Colonic mucosa (tissue), 4 donors: Measurements from ENCODE around the gene CNRIP1. TPM values are rescaled to one million over a fixed set of nuclear protein-coding genes. Genes with fewer than 3 reads are reported as not detected.
A peak's percentile ranks its signal among the peaks of the same experiment; 100 is the strongest.

Experiments used
- DNase-seq: peaks from one replicate; pipeline ENCODE4 v3.0.0-alpha.2; 2020
- H3K27ac ChIP-seq: fragments of 200-600 bp; one replicate; pipeline ENCODE4 v1.8.0; 2021
- H3K27me3 ChIP-seq: fragments of 200-600 bp; one replicate; pipeline ENCODE4 v1.8.0; 2021
- H3K36me3 ChIP-seq: fragments of 200-600 bp; one replicate; pipeline ENCODE4 v1.8.0; 2021
- H3K4me1 ChIP-seq: fragments of 200-600 bp; one replicate; pipeline ENCODE4 v1.8.0; 2021; ENCODE audit warnings: mild to moderate bottlenecking
- H3K4me3 ChIP-seq: fragments of 200-600 bp; one replicate; pipeline ENCODE4 v1.8.0; 2021
- H3K9ac ChIP-seq, 2 donors: one replicate each; pipeline ENCODE4 v1.7.0; 2013; ENCODE audit warnings: control low read depth in 2 of 2, low read depth in 2 of 2, low read length in 2 of 2
- H3K9me3 ChIP-seq: fragments of 200-600 bp; one replicate; pipeline ENCODE4 v1.8.0; 2021
- intact Hi-C: fragments of 100-400 bp; cut with DNase I; formaldehyde crosslinking; loops from one replicate; pipeline ENCODE4 v1.14.1; 2022
- total RNA-seq, 2 donors: library from RNA; stranded (reverse); fragmentation: NEBNext Ultra II Directional in 1 of 2; extraction: Animal tissue kit (Norgen Biotek cat#: 25700) in 1 of 2; gene quantifications; one replicate each; pipeline ENCODE4 v1.2.1, GENCODE V29; 2021
- TF ChIP-seq, protein P1 (sequence below): fragments of 200-600 bp; IDR thresholded peaks from one replicate; pipeline ENCODE4 v1.8.0; 2022; ENCODE audit warnings: antibody characterized with exemption, mild to moderate bottlenecking
- donor health status: healthy.
- donor health status: DM: no; HTN: no; CAD: no.
- donor health status: DM: no; HTN: no; CAD: no.

The CNRIP1 gene
- total RNA-seq, 2 donors from 2014 or later = 2.5 to 6.4 TPM

DNA sequence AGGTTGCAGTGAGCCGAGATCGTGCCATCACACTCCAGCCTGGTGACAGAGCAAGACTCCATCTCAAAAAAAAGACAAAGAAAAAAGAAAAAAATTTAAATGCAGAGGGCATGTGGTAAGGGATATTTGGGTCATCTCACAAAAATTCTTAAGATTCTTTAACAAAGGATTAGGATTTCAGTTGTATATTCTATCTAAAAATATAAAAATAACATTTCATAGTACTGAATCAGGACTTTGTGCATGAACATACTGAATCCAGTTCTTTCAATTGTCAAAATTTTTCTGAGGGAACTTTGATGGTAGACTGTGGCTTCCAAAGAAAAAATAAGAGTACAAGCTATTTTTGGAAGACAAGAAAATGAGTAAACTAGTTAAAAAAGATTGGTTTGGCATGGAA is 60.9 kb downstream of the CNRIP1 start:
- H3K36me3 ChIP-seq = no peaks in the 10 kb centered on the region
- H3K9ac ChIP-seq = no peak overlapping the region
- no peaks in the 10 kb centered on the region for H3K9me3 ChIP-seq
- no peaks in the 10 kb centered on the region for H3K27me3 ChIP-seq
- H3K27ac ChIP-seq = no peak overlapping the region
- TF ChIP-seq, protein P1, sequence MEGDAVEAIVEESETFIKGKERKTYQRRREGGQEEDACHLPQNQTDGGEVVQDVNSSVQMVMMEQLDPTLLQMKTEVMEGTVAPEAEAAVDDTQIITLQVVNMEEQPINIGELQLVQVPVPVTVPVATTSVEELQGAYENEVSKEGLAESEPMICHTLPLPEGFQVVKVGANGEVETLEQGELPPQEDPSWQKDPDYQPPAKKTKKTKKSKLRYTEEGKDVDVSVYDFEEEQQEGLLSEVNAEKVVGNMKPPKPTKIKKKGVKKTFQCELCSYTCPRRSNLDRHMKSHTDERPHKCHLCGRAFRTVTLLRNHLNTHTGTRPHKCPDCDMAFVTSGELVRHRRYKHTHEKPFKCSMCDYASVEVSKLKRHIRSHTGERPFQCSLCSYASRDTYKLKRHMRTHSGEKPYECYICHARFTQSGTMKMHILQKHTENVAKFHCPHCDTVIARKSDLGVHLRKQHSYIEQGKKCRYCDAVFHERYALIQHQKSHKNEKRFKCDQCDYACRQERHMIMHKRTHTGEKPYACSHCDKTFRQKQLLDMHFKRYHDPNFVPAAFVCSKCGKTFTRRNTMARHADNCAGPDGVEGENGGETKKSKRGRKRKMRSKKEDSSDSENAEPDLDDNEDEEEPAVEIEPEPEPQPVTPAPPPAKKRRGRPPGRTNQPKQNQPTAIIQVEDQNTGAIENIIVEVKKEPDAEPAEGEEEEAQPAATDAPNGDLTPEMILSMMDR = no peak
- no peak for DNase-seq
- no peak overlapping the region for H3K4me3 ChIP-seq
- H3K4me1 ChIP-seq = no peaks in the 10 kb centered on the region
- intact Hi-C loops = no loop called here

DNA sequence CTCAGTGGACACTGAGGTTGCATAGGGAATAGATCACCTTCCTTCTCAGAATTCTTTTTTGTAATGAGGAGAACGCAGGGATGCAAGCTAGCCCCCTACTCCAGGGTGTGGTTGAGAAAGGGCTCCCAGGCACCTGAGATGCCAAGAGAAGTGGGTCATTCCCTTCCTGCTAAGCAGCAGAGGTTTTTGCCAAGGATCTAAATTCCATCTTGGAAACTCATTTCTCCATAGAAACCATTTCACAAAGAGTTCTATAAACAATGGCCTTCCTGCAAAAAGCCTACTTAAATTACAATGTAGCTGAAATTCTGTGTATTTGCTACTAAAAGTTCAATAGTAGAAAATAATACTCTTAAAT is 63.7 kb downstream of the CNRIP1 start:
- intact Hi-C loops = no loop called here
- H3K27ac ChIP-seq = no peak overlapping the region
- no peak overlapping the region for H3K4me3 ChIP-seq
- TF ChIP-seq, protein P1 = no peak
- no peaks in the 10 kb centered on the region for H3K4me1 ChIP-seq
- no peaks in the 10 kb centered on the region for H3K27me3 ChIP-seq
- H3K36me3 ChIP-seq = no peaks in the 10 kb centered on the region
- no peaks in the 10 kb centered on the region for H3K9me3 ChIP-seq
- no peak for DNase-seq
- no peak overlapping the region for H3K9ac ChIP-seq

DNA sequence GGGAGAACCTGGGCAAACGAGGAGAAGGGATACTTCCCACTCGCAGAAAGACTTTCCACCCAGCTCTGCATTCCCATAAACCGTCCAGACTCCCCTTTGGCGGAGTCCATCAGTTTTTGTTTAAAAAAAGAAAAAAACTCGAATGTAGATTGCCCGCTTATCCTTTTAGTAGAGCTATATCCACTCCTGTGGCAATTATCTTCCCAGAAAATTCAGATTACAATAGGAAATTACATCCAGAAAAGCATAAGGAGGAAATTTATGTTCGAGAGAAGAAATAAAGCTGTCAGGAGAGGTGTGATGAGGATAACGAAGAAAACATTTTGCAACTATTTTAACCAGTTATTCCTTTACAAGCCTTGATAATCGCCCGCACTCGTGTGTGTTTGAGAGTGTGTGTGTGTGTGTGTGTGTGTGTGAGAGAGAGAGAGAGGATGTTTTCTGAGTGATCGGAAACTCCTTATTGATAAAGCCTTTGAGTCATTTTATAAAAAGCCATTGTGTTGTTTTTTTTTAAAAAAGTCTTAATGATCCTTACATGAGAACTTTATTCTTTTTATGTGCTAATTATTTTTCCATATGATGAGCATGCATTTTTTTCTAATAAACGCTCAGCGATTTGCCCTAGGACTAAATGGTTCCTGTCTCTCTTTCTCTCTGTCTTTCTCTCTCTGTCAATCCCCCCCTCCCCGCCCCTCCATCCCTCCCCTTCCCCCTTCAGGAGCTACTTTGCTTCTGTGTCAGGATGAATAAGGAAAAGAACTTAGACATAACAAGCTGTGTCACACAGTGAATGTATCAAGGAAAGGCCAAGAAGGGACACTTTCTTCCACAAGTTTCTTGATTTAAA is 66.3 kb downstream of the CNRIP1 start:
- DNase-seq = peak; percentile 45
- Histone ChIP-seq H3K36me3 (no peaks in the 10 kb centered on the region), H3K27ac (peak overlapping the region; percentile 99), H3K9ac (peak overlapping the region; percentile 74 to 100), H3K4me3 (peak overlapping the region; percentile 61), H3K27me3 (no peaks in the 10 kb centered on the region), H3K9me3 (no peaks in the 10 kb centered on the region), H3K4me1 (peaks cover 7% of the 10 kb centered on the region)
- intact Hi-C loops = no loop called here
- TF ChIP-seq, protein P1 = no peak

DNA sequence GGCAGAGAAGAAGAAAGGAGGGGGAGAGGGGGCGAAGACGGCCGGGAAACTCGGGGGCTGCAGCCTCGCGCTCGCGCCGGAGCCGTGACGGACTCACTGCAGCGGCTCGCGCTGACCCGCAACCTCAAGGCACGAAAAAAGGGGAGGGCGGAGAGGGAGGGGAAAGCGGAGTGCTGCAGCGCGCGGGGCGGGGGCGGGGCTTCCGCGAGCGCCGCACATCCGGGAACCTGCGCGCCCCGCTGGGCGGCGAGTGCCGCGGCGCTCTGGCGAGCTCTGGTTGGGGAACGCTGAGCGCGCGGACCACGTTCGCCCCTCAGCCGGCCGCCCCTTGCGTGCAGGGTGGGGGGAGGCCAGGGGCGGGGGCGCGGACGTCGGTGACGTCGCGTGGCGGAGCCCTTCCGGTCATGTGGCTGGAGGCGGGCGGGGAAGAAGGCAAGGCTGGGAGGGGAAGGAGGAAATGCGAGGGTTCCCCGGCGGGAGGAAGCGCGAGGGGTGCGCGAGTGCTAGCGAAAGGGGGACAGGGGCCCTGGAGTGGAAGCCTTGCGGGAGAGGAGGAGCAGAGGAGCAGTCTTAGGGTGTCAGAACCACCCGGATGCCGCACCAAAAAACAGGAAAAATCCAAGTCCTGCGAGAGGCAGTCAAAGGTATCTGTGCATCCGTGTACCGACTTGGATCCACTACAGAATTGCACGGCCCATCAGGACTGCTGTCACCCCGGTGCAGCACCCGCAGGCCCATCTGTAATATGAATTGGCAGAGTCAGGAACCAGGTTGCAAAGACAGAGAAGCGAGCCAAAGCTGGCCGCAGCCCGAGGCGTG is 67.1 kb downstream of the CNRIP1 start, which contains the start of gene PPP3R1:
PPP3R1 (minus strand) TSS at position 133 of the 819 bp plus-strand sequence. CDS start 405 bp downstream, outside the sequence.
- intact Hi-C loops = no loop called here
- peaks cover 16% of the 10 kb centered on the region for H3K4me1 ChIP-seq
- H3K27me3 ChIP-seq = no peaks in the 10 kb centered on the region
- peak within 1 kb of the TSS; percentile 87 to 100 for H3K9ac ChIP-seq
- peak within 1 kb of the TSS; percentile 99 for H3K27ac ChIP-seq
- DNase-seq = peak; percentile 96
- H3K4me3 ChIP-seq = peak within 1 kb of the TSS; percentile 61
- TF ChIP-seq, protein P1 = no peak
- no peaks in the 10 kb centered on the region for H3K36me3 ChIP-seq
- H3K9me3 ChIP-seq = no peaks in the 10 kb centered on the region

DNA sequence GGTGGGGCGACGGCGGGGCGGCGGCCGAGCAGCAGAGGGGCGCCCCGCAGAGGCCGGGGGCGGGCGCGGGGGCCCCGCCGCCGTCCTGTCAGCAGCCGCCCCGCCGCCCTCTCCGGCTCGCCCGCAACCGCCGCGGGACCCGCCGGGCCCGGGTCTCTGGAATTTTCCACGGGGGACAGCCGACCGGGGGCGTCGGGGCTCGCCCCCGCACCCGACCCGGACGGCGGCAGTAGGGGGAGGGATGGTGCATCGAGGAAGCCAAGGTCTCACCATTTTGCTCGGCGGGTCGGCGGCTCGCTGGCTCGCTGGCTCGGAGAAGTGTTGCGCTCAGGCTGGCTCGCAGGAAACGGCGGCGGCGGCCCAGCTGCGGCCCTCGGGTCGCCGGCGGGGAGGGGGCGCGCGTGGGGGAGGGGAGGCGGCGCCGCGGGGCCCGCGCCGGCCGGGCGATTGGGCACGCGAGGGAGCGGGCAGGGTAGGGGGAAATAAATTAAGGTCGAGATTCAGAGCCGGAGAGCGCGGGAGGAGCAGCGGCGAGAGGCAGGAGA is 67.8 kb downstream of the CNRIP1 start:
- H3K9ac ChIP-seq = peak overlapping the region; percentile 87 to 90

More for the DNA sequence above, 67.8 kb downstream of the CNRIP1 start:
- TF ChIP-seq, protein P1 = no peak
- H3K4me1 ChIP-seq = peaks cover 16% of the 10 kb centered on the region
- peak overlapping the region; percentile 61 for H3K4me3 ChIP-seq
- H3K36me3 ChIP-seq = no peaks in the 10 kb centered on the region
- H3K9me3 ChIP-seq = no peaks in the 10 kb centered on the region
- H3K27me3 ChIP-seq = no peaks in the 10 kb centered on the region
- DNase-seq = peak; percentile 34
- intact Hi-C loops = no loop called here
- peak overlapping the region; percentile 99 for H3K27ac ChIP-seq
